GM18508 (cell line): ENCODE data around the gene ANKRD44.

ENCODE experiments used
- ATAC-seq: cut with Tn5 transposase; IDR thresholded peaks from one replicate; pipeline ENCODE4 v1.9.1; 2021; ENCODE audit warnings: moderate number of reproducible peaks; ENCODE audit not compliant: insufficient read depth, unreplicated experiment

The ANKRD44 gene

DNA sequence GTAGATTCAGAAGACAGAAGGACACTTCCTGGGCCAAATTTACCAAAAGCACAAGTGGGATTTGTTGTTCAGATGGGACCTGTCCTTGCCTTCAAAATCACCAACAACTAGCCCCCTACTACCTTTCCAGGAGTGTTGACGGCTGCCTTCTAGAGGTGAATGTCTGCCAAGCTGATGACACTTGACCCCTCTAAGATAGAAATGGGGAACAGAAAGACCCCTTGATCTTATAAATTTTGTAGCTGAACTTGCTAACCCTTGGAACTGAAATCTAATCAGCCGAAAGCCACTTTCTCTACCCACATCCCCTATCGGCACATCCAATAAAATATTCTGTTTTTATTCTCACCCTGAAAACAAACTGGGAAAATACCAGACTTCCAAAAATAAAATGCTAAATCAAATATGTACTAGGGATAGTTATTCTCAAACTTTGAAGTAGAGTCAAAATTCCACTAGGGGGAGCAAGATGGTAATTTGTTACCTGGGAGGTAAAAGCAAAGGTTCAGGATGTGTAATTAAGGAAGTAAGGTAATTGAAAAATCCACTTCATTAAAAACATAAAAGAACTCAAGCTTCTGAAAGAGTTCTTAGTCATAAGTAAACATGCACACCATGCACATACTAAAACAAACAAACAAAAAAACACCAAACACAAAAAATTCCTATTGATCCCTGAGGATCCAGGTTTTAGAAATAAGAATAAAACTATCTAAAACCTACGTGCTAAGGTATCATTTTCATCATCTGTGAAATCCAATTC, 119.2 kb downstream of the ANKRD44 start:
- no peak for ATAC-seq

DNA sequence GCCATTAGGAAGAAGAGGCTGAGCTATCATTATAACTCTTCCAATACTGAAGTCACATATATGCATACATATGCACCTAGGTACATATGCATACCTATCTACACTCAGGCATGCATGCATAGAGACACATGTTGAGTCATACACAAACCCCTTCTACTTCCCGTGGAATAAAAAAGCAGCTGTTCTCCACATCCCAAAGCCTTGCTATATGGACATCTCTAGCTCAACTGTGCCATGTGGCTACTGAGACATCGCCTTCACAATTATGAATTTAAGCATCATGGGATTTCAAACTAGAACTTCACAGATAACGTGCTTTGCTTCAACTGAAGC, 120.5 kb downstream of the ANKRD44 start:
- ATAC-seq: no peak

DNA sequence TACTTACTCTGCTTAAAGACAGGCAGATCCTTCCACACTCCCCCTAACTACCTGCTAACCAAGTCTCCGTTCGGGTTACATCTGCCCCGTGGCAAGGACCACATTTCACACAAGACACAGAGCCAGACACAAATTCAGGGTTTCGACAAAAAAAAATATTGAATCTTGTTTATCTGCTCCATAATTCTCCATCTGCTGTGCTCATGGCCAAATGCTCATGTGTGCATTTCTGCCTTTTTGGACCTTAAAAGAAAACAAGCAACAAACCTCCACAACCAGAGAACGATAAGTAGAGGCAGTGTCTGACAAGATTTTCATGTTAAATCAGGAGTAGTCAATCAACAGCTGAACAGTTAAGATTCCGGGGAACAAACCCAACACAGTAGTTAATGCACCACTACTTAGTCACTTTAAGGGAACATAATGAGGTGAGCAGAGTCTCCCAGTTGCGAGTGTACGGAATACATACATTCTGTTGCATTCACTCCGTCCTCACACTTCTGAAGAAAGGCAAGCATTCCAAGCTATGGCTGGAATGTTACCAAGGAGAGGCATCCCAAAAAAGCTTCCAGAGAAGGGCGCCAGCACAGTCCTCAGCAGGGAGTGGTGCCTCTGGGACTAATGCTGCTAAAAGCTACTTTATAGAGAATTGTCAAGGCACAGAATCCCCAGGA, 121.0 kb downstream of the ANKRD44 start:
- ATAC-seq: no peak

DNA sequence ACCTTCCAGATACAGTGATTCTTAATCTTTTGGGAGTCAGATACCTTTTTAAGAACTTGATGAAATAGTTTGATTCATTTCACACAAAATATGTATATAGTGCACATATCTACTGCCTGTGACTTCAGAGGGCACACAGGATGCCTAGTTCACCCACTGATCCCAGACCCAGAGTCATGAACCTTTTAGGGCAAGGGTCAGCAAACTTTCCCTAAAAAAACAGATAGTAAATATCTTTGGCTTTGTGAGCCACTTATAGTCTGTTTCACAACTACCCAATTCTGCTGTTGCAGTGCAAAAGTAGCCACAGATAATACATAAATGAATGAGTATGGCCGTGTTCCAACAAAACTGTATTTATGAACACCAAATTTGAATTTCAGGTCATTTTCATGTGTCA, 124.9 kb downstream of the ANKRD44 start:
- no peak for ATAC-seq

DNA sequence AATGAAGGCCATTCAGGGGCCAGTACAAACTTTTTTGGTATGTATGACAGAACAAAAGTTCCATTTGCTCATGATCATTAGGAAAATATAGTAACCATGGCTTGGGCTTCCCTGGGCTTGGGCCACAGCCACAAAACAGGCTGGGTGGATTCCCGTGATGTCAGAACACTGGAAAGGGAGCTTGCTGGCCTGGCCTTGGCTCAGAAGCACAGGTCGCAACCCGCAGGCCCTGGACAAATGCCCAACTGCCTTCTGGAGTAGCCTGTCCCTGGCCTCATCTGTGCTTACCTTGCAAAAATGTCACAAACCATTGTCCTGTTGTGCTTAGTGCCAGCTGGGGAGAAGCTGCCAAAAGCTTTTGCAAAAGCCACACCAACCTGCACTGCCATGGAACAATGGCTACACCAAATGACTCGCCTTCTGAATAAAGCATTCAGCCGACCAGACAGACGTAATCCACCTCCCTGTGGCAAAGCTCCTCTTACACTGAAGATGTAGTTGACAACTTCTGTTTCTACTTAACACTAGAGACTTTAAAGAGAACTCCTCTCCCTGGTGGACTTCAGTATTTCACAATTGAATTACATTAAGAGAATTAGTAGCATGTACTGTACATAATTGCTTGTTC, 125.5 kb downstream of the ANKRD44 start:
- no peak for ATAC-seq

DNA sequence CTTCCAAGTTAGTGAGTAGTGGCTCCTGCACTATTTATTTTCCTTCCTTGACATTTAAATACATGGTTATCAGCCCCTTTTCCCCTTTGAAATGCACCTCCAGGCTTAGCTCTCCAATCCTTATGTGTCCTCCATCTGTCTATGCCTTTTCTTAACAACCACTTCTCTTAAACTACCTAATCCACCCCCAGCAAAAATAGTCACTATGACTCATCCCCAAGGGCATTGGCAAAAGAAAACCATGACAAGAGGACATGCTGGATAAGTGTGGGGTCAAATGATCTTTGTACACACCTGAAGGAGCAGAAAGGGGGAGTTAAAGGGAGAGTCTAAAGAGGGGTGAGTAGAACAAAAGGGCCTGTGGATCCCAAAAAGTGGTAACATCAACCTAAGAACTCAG, 127.2 kb downstream of the ANKRD44 start:
- ATAC-seq: no peak

DNA sequence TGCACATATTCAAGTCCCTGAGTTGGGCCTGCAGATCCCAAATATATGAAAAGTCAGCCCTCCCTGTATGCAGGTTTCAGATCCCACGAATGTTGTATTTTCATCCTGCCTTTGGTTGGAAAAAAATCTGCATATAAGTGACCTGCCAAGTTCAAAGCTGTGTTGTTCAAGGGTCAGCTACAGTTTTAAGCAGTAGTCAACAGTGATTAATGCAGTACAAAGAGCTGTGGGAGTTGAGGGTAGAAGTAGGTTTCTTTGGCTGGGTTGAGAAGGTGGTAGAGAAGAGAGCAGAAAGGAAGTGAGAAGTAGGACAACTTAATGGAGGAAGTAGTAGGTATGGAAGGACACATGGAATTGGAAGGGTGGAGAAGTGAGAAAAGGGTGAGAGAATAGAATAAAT, 127.9 kb downstream of the ANKRD44 start:
- ATAC-seq: no peak

DNA sequence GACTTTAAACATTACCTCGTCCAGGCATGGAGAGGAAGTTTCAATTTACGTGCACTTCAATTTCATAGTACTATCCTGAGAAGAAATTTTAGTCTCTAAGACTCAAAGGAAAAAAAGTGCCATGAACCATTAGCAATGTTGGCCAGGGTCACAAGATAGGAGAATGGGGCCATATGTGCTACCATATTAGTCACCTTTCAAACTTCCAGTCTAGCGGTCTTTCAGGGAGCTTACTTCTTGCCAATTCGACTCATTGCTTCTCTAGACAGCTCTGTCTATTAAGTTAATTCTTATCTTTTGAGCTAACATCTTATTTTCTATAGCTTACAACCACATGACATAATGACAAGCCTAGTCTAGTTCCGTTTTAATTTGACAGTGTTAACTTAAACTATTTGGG, 129.1 kb downstream of the ANKRD44 start:
- ATAC-seq: no peak

DNA sequence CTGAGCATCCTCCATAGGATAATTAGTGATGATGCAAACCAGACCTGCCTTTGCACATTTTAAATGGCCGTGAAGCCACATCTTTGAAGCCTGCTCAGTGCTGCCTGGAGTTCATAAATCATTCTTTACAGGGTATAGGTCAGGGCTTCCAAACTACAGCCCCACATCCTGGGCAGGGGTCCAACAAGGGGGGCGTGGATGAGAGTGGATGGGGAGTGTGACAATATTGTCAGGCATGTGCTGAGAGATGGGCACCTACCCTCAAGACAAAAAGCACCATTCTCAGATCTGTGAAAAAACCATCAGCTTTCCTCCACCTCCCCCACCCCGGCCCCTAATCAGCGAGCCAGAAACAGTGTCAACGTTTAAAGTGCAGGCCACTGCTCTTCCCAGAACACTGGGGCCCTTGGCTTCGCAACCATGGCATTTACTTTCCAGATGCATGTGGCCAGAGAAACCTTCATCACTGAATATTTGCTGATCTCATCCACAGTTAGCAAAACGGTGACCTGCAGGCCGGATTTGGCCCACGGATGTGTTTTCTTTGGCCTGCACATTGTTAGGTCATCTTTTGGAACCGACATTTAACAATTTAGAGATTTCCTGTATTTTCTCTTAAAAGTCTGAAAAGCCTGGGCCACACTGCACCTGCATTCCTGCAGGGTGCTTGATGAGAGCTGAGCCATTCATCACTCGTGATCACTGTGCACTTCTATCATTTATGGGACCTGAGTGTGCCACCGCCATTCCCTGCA, 130.7 kb downstream of the ANKRD44 start:
- no peak for ATAC-seq

DNA sequence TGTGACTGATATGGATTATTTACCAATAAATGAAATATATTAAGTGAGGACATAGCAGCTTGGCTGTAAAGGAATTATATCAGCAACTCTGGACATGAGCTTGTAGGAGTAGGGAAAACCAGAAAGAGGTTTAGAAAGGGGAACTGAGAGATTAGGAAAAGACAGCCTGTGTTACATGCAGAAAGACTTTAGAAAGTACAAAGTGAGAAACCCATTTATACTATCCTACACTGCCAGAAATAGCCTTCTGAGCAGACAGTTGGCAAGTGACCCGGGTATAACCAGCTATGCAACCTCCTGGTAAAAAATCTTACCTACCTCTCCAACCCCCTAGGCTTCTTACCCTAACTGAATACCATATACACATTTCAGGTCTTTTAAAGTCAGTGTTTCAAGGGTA, 134.1 kb downstream of the ANKRD44 start:
- ATAC-seq: no peak

DNA sequence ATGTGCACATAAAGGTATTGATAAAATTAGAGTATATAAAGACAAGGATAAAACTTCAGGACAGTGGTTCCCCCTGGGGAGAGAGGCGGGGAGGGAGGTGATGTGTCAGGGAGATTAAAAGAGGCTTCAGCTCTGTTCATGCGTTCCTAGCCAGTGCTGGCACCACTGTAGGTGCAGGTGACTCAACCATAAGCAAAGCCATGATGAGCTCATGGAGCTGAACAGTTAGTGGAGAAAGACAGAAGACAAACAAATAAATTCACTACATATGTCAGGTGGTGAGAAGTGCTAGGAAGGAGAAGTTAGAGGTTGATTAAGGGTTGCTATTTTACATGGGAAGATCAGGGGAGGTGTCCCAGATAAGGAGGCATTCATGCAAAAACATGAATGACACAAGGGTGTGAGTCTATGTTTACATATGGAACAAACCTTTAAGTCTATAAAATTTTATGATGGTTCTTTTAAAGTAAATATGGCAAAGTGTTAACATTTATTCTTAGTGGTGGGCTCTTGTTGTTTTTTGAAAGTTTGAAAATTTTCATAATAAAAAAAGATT, 136.0 kb downstream of the ANKRD44 start:
- no peak for ATAC-seq

DNA sequence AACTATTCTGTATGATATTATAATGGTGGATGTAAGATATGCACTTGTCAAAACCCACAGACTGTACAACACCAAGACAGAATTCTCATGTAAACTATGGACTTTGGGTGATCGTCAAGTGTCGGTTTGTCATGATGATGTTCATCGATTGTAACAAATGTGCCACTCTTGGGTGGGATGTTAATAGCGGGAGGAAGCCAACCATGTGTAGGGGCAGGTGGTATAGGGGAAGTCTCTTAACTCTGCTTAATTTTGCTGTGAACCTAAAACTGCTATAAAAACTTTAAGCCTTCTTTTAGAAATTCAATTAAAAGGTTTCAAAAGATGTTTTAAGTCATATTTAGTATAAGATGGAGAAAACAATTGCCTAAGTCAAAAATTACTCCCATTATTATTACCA, 139.0 kb downstream of the ANKRD44 start:
- ATAC-seq: no peak

DNA sequence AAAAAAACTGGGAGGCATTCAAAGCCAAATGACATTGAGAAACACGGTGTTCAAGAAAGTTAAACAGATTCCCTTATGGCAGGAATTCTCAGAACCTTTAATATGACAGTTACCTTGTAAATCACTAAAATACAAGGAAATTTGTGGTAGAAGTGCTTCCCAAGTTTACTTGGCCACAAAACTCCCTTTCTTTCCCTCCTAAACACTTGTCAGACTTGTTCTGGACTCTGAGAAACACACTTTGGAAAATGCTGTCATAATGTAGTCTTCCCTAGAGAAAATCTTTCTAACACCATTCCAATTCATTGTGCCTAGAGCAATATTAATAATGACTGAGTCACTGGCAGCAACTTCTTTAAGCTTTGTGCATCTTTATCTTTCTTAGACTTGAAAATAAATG, 140.4 kb downstream of the ANKRD44 start:
- no peak for ATAC-seq

DNA sequence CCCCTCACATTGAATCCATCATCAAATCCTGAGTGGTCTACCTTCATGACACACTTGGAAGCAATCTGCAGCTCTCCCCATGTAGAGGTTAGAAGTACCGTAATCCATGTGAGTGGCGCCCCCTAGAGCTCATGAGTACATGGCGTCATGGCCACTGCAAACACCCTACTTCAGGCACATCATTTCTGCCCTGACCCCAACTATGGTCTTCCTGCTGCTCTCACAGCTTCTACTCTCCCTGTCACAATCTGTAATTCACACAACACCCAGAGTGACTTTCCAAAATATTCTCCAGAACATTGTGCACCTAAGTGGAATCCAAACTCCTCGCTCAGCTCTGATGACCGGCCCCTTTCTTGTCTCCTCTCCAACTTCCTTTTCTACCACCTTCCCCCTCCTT, 141.9 kb downstream of the ANKRD44 start:
- no peak for ATAC-seq

DNA sequence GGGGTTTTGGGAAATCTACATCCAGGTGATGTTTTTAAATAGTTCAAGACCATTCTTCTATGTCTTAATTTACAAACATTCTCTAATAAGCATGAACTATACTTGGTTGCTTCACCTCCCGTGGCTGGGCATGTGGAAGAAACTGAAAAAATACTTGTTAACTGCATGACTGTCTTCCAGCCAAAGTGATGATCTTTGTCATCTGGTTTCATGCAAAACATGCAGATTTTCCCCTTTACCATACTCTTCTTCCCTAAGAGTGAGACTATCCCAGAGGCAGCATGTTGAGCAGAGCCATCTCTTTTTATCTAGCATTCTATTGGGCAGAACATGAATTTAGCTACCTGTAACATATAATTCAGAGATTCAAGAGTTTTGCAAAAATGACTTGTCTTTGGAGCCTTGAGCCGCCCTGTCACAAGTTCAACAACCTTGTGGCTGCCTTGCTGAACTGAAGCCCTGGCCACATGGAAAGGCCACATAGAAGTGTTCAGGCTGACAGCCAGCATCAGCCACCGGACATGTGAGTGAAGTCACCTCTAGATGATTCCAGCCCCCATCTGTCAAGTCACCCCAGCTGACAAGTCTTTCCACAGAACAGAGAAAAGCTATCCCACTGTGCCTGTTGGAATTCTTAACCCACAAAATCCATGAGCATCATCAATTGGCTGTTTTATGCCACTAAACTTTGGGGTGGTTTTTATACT, 142.8 kb downstream of the ANKRD44 start:
- ATAC-seq: no peak

DNA sequence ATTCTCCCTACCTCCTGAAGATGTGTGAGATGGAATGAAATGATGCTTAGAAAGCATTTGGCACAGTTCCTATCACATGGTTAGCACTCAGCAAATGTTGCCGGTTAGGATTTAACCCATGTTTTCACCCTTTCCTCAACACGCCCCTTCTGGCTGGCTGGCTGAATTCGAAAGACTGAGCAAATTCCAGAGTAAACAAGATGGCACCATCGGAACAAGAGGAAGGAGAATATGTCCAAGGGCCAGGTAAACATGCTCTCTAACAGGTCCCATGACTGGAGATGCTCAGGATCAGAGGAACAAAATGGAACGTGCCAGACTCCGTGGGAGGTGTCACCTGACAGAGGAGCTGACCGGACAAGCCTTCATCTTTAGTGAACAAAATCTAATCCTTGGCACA, 145.6 kb downstream of the ANKRD44 start:
- ATAC-seq: no peak

DNA sequence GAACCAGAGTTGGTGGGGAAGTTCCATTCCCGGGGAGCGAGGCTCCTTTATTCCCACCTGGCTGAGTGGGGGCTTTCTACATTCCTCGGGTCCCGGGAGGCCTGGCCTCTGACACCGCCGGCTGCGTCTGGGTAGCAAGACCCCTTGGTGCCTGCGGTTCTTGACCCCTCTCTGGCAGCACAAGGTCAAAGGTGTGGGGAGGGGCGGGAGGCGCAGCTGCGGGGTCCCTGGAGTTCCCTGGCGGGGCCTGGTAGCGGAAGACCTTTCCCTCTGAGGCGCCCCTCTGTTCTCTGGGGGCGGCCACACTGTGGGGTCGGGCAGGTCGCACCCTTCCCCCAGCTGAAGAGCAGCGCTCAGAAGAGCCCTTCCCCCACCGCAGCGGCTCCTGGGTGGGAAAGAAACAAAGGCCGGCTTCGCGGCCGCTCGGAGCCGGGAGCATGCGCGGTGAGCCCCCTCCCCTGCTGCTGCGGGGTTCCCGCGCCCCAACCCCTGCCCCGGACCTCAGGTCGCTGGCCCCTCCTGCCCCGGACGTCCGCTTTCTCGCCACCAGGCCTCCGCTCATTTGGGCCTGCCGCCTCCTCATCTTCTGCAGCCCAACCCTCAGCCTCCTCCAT, 146.3 kb downstream of the ANKRD44 start:
- no peak for ATAC-seq

DNA sequence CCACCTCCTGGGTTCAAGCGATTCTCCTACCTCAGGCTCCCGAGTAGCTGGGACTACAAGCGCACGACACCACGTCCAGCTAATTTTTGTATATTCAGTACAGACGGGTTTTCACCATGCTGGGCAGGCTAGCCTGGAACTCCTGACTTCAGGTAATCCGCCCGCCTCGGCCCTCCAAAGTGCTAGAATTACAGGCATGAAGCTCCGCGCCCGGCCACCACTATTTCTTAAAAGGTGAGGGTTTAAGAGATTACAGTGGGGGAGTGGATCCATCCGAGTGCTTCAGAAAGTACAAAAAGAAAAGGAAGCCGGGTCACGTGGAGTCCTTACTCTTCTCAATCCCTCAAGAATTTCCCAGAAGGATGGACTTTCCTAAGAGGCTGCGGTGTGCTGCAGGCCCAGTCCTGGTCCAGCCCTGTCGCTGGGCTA, 146.9 kb downstream of the ANKRD44 start:
- ATAC-seq: no peak

DNA sequence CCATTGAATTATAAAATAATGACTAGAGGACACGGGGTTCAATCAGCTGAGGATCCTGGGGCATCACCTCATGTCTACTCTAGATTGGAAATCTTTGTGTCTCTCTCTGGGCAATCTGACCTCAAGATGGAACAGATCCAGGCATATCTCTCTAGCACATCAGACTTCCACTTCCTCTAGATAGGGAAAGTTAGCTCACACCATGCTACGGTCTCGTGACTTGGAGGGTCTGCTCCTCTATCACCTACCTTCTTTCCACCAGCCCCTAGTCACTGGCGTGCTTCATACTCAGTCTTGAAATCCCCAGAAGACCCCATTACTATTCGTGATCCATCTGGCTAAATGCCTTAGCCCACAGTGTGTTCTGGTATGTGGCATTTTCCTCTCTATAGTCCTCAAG, 148.8 kb downstream of the ANKRD44 start:
- no peak for ATAC-seq
